Stimulated activated CD4-positive, alpha-beta T cell treated with anti-CD3 and anti-CD28 coated beads, Interleukin-4, amount 100 ng/mL, for 1 hour (primary cell): Measurements from ENCODE around the gene GUCD1.
"Not testable (repeated sequence)": the region's sequence is repeated elsewhere in the genome, so short reads cannot be mapped to it uniquely, and the experiment has no call there.

Source experiments
- DNase-seq: peaks from one replicate; pipeline ENCODE4 v3.0.0-alpha.2; 2020

GUCD1 gene

GRCh38 chr22:24554313-24555164 is at the start of gene GUCD1:
GUCD1 (minus strand) TSS chr22:24555138; CDS start chr22:24554991, 147 bp downstream.
- DNase-seq = peak; percentile 25

- DNase-seq = peak; percentile 22
These were observed 49.1 kb upstream of the GUCD1 start for GRCh38 chr22:24603770-24604629.

- DNase-seq = not testable (repeated sequence)
These were observed 48.2 kb upstream of the GUCD1 start, which contains the start of gene GGT1 for GRCh38 chr22:24602847-24603769. GGT1 (plus strand) TSS chr22:24603193; CDS start chr22:24611082, 7,889 bp downstream.

- DNase-seq = not testable (repeated sequence)
These were observed 47.3 kb upstream of the GUCD1 start for GRCh38 chr22:24602105-24602749.

GRCh38 chr22:24601217-24602104 is 46.5 kb upstream of the GUCD1 start:
- no peak for DNase-seq

- not testable (repeated sequence) for DNase-seq
These were observed 45.2 kb upstream of the GUCD1 start for GRCh38 chr22:24599958-24600715.

GRCh38 chr22:24599514-24599913 is 44.6 kb upstream of the GUCD1 start:
- DNase-seq = no peak

GRCh38 chr22:24597076-24597475 is 42.1 kb upstream of the GUCD1 start:
- DNase-seq = not testable (repeated sequence)

GRCh38 chr22:24595863-24596262 is 40.9 kb upstream of the GUCD1 start:
- DNase-seq = no peak

- no peak for DNase-seq
These were observed 40.3 kb upstream of the GUCD1 start for GRCh38 chr22:24595228-24595627.

- DNase-seq = no peak
These were observed 39.7 kb upstream of the GUCD1 start for GRCh38 chr22:24594569-24595120.

- no peak for DNase-seq
These were observed 39.1 kb upstream of the GUCD1 start for GRCh38 chr22:24593836-24594568.

GRCh38 chr22:24593559-24593835 is 38.6 kb upstream of the GUCD1 start:
- not testable (repeated sequence) for DNase-seq

GRCh38 chr22:24592851-24593558 is 38.1 kb upstream of the GUCD1 start, which contains the start of gene LRRC75B:
LRRC75B (minus strand) TSS chr22:24593073; CDS start chr22:24593039, 34 bp downstream.
- peak; percentile 20 for DNase-seq

- DNase-seq = no peak
These were observed 37.3 kb upstream of the GUCD1 start for GRCh38 chr22:24592058-24592850.

GRCh38 chr22:24591286-24591830 is 36.4 kb upstream of the GUCD1 start:
- no peak for DNase-seq

- no peak for DNase-seq
These were observed 35.7 kb upstream of the GUCD1 start for GRCh38 chr22:24590596-24591173.
